ENCODE data around the gene CTXN3.
A peak's percentile ranks its signal among the peaks of the same experiment; 100 is the strongest.

Gene CTXN3

DNA sequence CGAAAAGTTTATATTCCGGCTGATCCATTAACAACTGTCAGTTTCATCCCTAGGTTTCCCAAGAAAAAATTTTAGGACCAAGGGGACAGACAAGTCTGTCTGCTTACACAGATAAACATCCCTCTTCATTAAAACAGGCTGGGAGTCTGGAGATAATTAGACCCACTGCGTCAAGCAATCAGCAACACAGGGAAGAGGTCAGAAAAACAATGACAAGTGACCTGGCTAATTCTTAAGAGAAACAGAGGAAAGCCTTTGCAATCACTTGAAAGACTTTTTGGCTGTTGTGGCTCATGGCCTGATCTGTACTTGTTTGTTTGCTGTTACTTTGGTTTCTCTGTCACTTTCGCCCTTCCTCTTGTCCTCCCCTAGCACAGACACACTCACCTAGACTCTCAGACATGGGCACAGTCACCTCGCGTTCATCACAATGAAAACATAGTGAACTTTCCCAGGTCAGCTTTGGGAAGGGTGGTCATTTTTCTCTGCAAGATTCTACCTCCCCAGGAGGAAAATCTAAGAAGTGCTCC is 51.4 kb downstream of the CTXN3 start:
- DNase-seq: no peak

DNA sequence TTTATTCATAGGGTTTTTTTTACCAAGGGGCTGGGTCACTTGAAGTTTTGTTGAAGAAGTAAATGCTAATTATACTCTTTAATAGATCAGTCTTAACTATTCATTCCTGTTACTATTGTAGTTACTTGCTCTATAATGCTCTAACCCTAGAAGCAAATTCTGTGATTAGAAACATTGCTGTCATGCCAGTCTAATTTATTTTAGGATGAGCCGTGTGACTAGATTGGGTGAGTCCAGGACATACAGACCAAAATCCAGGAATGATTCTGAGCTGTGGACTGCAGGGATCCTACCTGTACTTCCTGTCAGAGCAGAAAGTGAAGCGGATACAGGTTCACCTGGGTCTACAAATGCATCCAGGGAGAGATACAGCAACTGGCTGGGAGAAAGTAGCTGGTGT is 53.6 kb downstream of the CTXN3 start:
- DNase-seq: no peak

DNA sequence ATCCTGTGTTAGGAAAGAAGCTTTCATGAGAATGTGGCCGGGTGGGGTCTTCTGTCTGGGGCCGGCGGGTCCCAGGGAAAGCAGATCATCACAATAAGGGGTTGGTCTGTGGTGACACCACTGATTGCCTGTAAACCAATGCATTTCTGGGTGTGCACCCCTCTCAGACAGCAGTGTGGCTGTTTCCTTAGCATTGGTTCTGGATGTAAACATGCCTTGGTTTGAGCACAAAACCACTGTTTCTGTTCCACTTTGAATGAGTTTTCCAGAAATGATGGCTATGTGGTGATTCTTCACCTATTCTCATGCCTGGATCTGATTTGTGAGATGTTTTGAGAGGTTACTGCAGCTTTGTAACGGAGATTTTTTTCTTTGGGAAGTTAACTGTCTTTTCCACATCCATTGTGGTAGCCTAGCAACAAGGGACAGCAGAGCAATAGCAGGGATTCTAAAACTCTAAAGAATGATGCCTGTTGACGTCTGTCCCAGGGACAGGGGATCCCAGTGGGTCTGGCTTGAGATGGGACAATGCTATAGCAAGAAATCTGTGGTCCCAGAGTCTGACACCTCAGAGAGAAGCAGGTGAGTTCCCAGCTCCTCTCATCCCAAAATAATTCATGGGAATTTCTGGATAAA is 54.2 kb downstream of the CTXN3 start, which contains the start of gene CCDC192:
Gene CCDC192 (plus strand): TSS at position 466 of the 636 bp plus-strand sequence. CDS start 55 bp downstream, at position 521.
- DNase-seq: no peak

DNA sequence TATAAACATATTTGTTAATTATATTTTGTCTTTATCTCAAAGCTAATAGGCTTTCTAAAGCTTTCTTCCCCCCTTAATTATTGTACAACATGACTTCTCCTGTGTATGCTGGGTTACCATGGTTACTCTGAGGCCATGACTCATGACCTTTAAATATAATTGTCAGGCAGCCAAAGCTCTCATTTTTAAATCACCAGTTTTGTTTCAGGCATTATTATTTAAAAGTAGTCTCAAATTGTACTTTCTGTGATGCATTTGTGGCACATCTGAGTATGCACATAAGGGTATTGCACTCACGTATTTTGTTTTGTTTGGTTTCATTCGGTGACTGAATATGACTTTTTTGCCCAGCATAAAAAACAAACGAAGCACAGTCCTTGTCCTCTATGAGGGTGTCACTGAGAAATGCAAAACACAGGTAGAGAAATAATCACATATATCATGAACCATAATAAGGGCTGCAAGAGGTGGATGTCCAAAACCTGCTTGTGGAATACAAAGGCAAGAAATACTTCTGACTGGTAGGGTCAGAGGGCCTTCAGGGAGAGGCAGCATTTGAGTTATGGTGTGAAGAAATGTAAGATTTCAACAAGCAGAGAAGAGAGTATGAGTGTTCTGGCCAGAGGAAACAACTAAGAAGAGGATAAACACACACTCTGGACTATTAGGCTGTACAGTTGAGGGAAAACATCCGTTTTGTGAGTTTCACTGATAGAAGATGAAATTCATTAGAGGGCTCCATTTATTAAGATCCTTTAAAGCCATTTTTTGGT is 56.4 kb downstream of the CTXN3 start:
- DNase-seq: peak; percentile 72 to 80

DNA sequence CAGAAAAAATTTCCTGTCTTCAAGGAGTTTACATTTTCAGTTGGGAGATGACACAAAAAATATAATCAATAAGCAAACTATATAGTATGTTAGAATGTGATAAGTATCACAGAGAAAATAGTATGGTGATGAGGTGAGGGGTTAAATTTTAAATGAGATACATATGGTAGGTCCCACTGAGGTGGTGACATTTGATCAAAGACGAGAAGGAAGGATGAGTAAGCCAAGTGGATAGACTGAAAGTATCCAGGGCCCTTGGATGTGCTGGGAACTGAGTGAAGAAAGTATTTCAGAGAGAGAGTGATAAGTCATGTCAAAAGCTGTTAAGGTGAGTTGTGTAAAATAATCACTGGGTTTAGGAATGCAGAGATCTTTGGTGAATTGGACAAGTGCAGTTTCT is 57.8 kb downstream of the CTXN3 start:
- no peak for DNase-seq

DNA sequence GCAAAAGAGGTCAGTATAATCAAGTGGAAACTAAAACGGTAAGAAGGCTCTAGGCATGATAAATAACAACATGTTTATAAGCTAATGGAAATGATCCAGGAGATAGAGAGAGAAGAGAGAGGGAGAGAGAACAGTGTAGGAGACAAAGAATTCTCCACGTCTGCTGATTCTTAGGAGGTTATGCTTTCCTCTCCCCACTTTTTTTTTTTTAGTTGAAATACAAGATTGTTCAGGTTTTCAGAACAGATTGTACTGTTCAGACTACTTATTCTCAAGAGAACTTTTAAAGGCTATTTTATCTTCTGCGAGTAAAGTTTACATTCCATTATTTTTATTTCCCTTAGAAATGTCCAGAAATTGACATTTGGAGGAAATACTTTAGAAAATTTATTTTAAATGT is 58.3 kb downstream of the CTXN3 start:
- no peak for DNase-seq

All from inflammatory macrophage (primary cell).